Dendritic cell treated with granulocyte-macrophage colony-stimulating factor and Interleukin-4, amounts not matched to agents 40 ng/mL and 50 ng/mL, for 4 days (primary cell): Measurements from ENCODE around the gene ATG2A.

Source experiments
- H3K27ac Mint-ChIP-seq: one replicate; pipeline ENCODE4 v1.8.0; 2022; ENCODE audit warnings: mild to moderate bottlenecking, mixed read lengths
- H3K27me3 Mint-ChIP-seq: one replicate; pipeline ENCODE4 v1.8.0; 2022; ENCODE audit warnings: mild to moderate bottlenecking, mixed read lengths
- H3K36me3 Mint-ChIP-seq: one replicate; pipeline ENCODE4 v1.8.0; 2022; ENCODE audit warnings: low read depth, mixed read lengths
- H3K4me1 Mint-ChIP-seq: one replicate; pipeline ENCODE4 v1.8.0; 2022; ENCODE audit warnings: low read depth, mixed read lengths
- H3K4me3 Mint-ChIP-seq: one replicate; pipeline ENCODE4 v1.8.0; 2022; ENCODE audit warnings: mild to moderate bottlenecking, moderate library complexity, mixed read lengths
- H3K9me3 Mint-ChIP-seq: one replicate; pipeline ENCODE4 v1.8.0; 2022; ENCODE audit warnings: mixed read lengths
- intact Hi-C: fragments of 100-400 bp; cut with micrococcal nuclease; formaldehyde crosslinking; loops from one replicate; pipeline ENCODE4 v1.15.0; 2022

ATG2A gene

DNA sequence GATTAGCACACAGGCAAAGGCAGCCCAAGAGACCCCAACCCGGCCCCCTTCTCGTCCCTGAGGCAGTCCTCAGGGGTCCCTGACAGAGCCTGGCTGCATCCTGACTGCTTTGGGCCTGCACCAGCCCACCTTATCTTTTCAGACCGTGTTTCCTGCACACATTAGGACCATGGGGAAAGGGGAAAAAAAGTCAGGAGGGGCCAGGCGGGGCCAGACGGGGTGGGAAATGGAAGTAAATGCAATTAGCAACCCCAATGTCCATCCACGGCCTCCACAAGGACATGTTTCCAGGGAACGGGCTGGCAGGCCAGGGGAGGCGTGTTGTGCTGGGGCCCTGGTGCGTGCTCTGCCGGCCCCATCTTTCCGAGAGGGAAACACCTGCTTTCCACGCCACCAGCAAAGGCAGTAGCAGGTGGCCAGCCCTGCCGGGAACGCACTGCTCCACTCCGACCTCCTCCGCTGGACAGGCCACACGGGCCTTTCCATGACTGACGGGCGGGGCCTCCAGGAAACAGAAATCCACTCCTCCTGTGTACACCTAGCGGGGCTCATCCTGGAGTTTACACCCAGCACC lies 46.0 kb downstream of the ATG2A start:
- peak overlapping the region; percentile 45 for H3K27ac Mint-ChIP-seq
- H3K4me1 Mint-ChIP-seq = peaks cover 86% of the 10 kb centered on the region
- peaks cover 74% of the 10 kb centered on the region for H3K36me3 Mint-ChIP-seq
- no peaks in the 10 kb centered on the region for H3K9me3 Mint-ChIP-seq
- peak overlapping the region; percentile 39 for H3K4me3 Mint-ChIP-seq
- intact Hi-C loops = no loop called here
- H3K27me3 Mint-ChIP-seq = peaks cover 6% of the 10 kb centered on the region

DNA sequence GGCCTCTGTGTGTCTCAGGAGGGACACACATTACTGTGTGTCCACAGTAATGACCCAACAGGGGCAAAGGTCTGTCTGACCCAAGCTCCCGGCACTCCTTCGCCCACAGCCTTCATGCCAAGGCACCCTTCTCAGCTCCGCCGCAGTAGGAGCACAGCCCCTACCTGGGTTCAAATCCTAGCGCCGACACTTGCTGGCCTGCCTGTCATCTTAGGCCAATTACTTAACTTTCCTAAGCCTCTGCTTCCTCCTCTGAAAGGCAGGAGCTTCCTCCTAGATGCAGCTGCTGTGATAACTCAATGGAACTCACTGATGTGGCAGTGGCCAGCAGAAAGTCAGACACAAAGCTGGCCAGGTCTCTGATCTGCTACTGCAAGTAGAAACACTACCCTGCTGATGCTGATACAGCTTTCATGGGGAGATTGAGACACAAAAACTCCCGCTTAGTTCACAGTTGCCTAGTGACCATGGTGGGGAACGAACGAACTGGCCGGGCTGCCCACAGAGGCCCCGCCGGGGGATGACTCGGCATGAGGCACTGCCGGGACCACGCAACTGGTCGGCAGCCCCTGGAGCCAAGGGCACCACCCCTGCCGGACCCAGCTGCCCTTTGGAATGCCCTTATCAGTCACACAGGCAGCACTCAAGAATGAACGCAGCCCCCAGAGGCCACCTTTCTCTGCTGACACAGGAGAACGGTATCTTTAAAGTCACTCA lies 46.7 kb downstream of the ATG2A start:
- H3K4me1 Mint-ChIP-seq = peaks cover 86% of the 10 kb centered on the region
- peak overlapping the region; percentile 45 for H3K27ac Mint-ChIP-seq
- peaks cover 76% of the 10 kb centered on the region for H3K36me3 Mint-ChIP-seq
- intact Hi-C loops = no loop called here
- peaks cover 3% of the 10 kb centered on the region for H3K27me3 Mint-ChIP-seq
- H3K4me3 Mint-ChIP-seq = peak overlapping the region; percentile 39
- H3K9me3 Mint-ChIP-seq = no peaks in the 10 kb centered on the region

DNA sequence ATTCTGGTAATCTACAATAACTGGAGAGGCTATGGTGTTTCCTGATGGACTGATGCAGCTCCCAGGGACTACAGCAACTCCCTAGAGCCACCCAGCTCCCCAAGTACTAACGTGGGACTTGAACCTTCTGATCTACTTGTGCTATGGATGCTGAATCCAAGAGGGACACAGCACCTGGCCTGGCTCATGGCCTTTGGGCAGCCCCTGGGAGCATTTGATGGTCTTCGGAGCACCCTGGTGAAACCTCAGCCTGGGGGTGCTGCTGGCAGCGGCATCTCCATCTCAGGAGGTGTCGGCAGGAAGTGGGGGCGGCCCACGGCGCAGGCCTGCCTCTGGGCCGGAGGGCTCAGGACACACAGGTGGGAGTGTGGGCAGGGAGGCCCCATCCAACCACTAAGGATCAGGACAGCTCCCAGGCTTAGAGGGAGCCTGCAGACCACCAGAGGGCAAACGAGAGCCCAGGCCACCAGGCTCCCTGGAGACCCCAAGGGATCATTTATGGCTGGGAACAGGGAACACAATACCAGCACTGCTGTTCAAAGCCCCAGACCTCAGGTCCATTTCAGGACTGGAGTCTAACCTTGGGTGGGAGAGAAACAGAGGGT lies 47.3 kb downstream of the ATG2A start:
- intact Hi-C loops = no loop called here
- Mint-ChIP-seq H3K27me3 (peaks cover 3% of the 10 kb centered on the region), H3K4me1 (peaks cover 86% of the 10 kb centered on the region), H3K27ac (no peak overlapping the region), H3K9me3 (no peaks in the 10 kb centered on the region), H3K36me3 (peaks cover 71% of the 10 kb centered on the region), H3K4me3 (no peak overlapping the region)

DNA sequence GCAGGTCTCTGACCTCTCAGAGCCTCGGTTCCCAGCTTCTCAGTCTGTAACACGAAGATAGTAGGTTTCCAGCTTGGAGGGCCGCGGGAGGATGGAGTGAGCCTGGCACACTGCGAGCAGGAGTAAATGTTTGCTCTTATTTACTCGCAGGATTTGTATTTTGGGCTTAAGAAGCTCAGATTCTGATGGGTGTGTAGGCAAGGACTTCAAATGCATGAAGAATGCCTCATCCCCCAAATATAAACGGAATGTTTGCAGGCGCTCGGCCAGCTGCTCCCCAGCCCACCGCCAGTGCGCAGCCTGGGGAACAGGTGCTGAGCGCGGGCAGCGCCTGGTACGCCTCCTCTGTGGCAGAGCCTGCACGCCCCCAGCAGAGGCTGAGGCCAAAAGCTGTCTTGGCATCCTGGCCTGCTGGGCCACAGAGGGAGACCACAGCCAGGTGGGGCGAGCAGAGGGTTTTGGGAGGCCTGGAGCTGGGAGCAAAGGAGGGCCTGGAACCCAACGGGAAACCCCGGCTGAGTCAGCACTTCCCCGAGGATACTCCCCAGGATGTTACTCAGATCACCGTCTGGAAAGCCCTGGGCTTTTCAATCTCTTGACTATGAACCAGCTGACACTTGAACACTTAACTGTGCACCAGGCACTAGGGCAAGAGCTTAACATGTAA lies 48.0 kb downstream of the ATG2A start:
- Mint-ChIP-seq H3K4me3 (no peak overlapping the region), H3K27ac (no peak overlapping the region), H3K4me1 (peaks cover 86% of the 10 kb centered on the region), H3K9me3 (no peaks in the 10 kb centered on the region), H3K36me3 (peaks cover 64% of the 10 kb centered on the region), H3K27me3 (peaks cover 3% of the 10 kb centered on the region)
- intact Hi-C loops = no loop called here

DNA sequence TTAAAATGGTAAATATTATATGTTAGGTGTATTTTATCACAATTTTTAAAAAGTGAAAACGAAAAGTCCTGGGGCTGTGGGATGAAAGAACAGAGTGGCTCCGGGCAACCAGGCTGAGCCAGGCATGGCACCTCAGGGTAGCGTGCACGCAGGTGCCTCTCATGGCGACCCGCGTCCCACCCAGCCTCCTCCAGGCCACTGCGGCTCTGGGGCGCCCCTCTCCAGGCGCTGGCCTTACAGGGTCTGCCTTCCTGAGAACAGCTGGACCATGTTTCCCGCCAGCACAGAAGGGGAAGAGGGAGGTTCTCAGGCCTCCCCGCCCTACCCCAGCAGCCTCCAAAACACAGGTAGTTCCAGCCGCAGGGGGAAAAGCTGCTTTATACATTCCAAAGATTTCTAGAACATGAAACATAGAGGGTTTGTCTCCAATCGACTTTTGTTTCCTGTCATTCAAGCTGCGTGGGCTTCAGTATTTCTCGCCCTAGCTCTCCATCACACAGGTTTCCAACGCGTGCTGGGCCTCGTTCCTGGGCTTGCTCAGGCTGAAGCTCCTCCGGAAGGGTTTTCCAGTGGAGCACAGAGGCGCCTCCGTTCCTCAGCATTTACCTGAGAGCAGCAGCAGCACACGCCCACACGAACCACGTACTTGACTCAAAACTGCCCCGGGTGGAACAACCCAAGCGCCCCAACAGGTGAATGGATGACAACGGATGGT lies 49.1 kb downstream of the ATG2A start:
- H3K9me3 Mint-ChIP-seq = no peaks in the 10 kb centered on the region
- no peak overlapping the region for H3K4me3 Mint-ChIP-seq
- peaks cover 5% of the 10 kb centered on the region for H3K27me3 Mint-ChIP-seq
- H3K36me3 Mint-ChIP-seq = peaks cover 53% of the 10 kb centered on the region
- intact Hi-C loops = no loop called here
- H3K27ac Mint-ChIP-seq = no peak overlapping the region
- H3K4me1 Mint-ChIP-seq = peaks cover 90% of the 10 kb centered on the region

DNA sequence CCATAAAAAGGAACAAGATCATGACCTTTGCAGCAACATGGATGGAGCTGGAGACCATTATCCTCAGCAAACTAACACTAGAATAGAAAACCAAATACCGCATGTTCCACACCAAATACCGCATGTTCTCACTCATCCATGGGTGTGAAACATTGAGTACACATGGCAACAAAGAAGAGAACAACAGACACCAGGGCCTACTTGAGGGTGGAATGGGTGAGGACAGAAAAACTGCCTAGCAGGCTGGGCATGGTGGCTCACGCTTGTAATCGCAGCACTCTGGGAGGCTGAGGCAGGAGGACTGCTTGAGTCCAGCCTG lies 50.9 kb downstream of the ATG2A start:
- peaks cover 91% of the 10 kb centered on the region for H3K4me1 Mint-ChIP-seq
- peaks cover 5% of the 10 kb centered on the region for H3K27me3 Mint-ChIP-seq
- H3K9me3 Mint-ChIP-seq = no peaks in the 10 kb centered on the region
- intact Hi-C loops = no loop called here
- no peak overlapping the region for H3K4me3 Mint-ChIP-seq
- peaks cover 36% of the 10 kb centered on the region for H3K36me3 Mint-ChIP-seq
- no peak overlapping the region for H3K27ac Mint-ChIP-seq

DNA sequence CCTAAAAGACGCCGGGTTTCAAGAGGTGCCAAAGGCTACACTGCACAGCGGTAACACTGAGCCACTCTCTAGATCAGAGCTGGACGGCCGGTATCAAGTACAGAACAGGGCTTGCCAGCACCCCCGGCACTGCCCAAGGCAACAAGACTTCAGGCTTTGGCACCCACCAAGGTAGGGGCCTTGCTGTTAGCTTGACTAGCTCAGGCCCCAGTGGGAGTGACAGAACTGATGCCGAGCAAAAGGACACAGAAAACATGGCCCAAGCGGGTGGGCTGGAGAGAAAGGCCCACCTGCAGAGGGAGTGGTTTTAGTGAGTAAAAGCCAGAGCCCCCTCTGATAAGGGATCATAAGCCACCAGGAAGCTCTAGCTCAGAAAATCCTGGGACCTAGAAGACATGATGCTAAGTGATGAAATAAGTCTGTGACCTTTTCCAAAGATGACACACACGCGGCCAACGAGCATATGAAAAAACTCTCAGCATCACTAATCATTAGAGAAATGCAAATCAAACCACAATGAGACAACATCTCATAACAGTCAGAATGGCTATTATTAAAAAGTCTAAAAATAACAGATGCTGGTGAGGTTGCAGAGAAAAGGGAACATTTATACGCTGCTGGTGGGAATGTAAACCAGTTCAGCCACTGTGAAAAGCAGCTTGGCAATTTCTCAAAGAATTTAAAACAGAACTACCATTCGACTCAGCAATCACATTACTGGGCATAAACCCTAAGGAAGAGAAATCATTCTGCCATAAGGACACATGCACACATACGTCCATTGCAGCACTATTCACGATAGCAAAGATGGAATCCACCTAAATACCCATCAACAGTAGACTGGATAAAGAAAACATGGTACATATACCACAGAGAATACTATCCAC lies 51.5 kb downstream of the ATG2A start:
- Mint-ChIP-seq H3K36me3 (peaks cover 31% of the 10 kb centered on the region), H3K27me3 (peaks cover 5% of the 10 kb centered on the region), H3K27ac (no peak overlapping the region), H3K4me3 (no peak overlapping the region), H3K4me1 (peaks cover 88% of the 10 kb centered on the region), H3K9me3 (no peaks in the 10 kb centered on the region)
- intact Hi-C loops = no loop called here

DNA sequence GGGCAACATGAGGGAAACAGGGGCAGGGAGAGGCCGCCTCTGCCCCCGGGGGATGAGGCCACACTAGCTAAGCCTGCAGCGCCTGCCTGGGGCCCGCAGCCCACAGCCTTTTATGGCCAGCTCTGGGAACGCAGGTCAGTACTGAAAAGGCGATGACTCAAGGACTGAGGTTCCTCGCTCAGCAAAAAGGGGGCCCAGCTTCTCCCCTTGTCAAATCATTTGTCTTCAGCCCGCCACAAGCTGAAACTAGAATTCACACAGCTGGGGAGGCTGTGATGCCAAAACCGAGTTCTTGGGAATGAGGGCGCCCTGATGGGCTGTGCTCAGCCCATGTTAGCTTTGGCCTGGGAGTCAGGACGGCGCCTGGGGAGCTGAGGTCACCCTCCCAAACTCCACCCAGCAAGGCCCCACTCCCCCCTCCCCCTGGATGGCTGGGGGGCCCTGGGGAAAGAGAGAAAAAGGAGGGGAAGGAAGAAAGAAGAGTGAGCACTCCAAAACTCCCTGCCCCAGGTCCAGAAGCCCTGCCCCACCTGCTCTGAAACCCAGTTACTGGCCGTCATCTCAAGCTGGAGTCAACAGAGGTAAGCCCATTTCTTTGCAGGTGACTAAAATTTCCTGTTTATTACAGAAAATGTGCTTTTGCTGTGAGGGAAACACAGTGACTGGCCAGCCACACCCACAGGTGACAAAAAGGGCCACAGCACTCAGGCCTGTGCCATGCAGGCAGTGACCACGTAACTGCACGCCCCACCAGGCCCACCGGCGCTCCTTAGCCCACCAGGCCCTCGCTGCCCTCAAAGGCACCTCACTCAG lies 52.3 kb downstream of the ATG2A start:
- H3K27me3 Mint-ChIP-seq = peaks cover 9% of the 10 kb centered on the region

DNA sequence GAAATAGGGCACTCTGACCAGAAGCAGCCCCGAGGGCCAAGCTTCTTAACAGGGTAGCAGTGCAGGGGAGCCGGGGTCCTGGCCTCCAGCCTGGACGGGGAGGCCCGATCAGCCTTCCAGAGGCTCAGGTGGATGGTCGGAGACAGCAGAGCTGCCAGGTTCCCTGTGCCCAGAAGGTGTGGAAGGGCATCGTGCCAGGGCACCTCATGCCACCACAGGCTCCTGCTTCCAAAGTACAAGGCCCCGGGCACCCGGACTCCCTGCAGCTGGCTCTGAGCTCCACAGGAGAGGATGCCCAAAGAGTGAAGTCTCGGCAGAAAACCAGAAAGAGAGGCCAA lies 52.9 kb downstream of the ATG2A start:
- no peaks in the 10 kb centered on the region for H3K9me3 Mint-ChIP-seq
- peaks cover 87% of the 10 kb centered on the region for H3K4me1 Mint-ChIP-seq
- intact Hi-C loops = no loop called here
- H3K4me3 Mint-ChIP-seq = no peak overlapping the region
- H3K27me3 Mint-ChIP-seq = peaks cover 10% of the 10 kb centered on the region
- peak overlapping the region; percentile 54 for H3K27ac Mint-ChIP-seq
- peaks cover 42% of the 10 kb centered on the region for H3K36me3 Mint-ChIP-seq

More for the DNA sequence above, 52.3 kb downstream of the ATG2A start:
- peak overlapping the region; percentile 54 for H3K27ac Mint-ChIP-seq
- no peaks in the 10 kb centered on the region for H3K9me3 Mint-ChIP-seq
- no peak overlapping the region for H3K4me3 Mint-ChIP-seq
- H3K4me1 Mint-ChIP-seq = peaks cover 87% of the 10 kb centered on the region
- intact Hi-C loops = no loop called here
- peaks cover 38% of the 10 kb centered on the region for H3K36me3 Mint-ChIP-seq

DNA sequence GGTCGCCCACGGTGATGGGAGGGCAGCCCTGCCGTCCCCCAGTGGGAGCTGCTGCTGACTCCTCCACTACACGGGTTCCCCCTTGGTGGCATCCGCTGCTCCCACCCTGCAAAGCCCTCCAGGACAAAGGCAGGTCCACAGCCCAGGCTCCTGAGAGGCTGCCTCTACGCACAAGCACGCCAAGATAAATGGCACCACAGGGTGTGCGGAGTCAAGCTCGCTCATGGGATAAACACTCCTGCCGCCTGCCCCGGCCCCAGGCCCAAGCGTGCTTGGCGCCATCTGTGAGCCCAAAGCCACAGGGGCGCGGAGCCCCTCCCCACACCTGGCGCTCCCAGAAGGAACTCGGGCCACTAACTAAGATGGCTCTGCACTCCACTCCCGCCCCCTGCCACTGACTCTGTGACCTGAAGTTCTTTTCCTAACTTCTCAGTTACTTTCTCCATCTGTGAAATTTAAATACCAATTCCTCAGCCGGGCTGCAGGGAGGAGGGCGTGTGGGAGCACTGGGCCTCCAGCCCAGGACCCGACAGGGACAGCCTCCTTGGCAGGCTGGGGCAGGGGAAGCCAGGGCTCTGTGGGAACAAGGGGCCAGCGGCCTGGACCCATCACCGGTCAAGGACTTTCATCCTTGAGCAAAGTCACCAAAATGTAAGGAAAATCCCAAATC lies 53.5 kb downstream of the ATG2A start:
- peaks cover 9% of the 10 kb centered on the region for H3K27me3 Mint-ChIP-seq
- no peaks in the 10 kb centered on the region for H3K9me3 Mint-ChIP-seq
- peak overlapping the region; percentile 27 for H3K4me3 Mint-ChIP-seq
- peak overlapping the region; percentile 54 for H3K27ac Mint-ChIP-seq
- peaks cover 39% of the 10 kb centered on the region for H3K36me3 Mint-ChIP-seq
- intact Hi-C loops = no loop called here
- peaks cover 87% of the 10 kb centered on the region for H3K4me1 Mint-ChIP-seq

DNA sequence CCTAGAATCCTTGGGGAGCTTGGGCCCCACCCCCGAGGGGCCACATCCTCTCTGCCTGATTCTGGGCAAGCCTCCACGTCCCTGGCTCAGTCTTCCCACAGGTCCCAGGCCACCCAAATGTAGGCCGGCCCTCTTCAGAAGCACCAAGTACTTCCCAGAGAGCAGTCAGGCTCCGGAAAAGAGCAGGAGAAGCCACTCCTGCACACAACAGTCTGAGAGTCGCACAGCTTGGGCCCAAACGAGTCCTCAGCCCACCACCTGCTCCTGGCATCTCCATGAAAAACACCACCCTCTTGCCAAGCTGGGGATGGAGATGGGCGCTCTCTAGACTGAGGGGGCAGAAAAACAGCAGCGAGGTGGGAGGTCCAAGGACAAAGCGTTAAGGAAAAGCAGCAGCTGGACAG lies 54.0 kb downstream of the ATG2A start:
- H3K4me3 Mint-ChIP-seq = no peak overlapping the region
- H3K27ac Mint-ChIP-seq = peak overlapping the region; percentile 43
- H3K4me1 Mint-ChIP-seq = peaks cover 85% of the 10 kb centered on the region
- H3K36me3 Mint-ChIP-seq = peaks cover 33% of the 10 kb centered on the region
- no peaks in the 10 kb centered on the region for H3K9me3 Mint-ChIP-seq
- intact Hi-C loops = no loop called here
- peaks cover 6% of the 10 kb centered on the region for H3K27me3 Mint-ChIP-seq

DNA sequence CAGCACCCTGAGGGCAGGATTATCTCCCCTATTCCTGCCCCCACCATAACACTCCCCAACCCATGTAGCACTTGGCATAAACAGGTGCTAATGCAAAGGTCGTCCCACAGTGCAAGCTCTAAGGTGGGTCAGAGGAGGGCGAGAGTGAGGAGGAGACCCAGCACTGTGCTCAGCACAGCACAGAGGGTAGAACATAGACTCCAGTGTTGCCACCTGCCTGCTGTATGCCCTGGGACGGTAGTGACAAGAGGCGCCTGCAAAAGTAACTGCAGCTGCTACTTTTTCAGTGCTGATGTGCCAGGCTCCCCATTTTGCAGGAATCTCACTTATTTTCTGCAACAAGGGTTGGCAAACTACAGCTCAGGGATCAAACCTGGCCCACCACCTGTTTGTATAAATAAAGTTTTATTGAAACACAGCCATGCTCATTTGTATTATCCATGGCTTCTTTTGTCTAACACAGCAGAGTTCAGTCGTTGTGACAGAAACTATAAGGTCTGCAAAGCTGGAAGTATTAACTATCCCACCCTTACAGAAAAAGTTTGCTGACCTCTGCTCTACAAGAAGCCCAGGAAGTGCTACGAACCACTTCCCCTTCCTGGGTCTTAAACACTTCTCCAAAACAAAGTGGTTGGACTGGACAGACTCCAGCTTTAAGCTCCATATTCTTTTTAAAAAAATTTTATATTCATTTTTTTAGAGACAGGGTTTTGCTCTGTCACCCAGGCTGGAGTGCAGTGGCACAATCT lies 55.6 kb downstream of the ATG2A start:
- Mint-ChIP-seq H3K4me1 (peaks cover 86% of the 10 kb centered on the region), H3K9me3 (no peaks in the 10 kb centered on the region), H3K36me3 (peaks cover 31% of the 10 kb centered on the region), H3K4me3 (peak overlapping the region; percentile 37), H3K27ac (peak overlapping the region; percentile 67), H3K27me3 (peaks cover 6% of the 10 kb centered on the region)
- intact Hi-C loops = loop anchor here (2.0 kb wide), 1 partner anchor 17 kb away; the partner anchor contains the start of gene EHD1
